ENCODE results near the gene RAB3C.

RAB3C gene

GRCh38 chr5:58628626-58629025, 45.8 kb downstream of the RAB3C start:
- H3K27ac Mint-ChIP-seq = no peak overlapping the region
- DNase-seq (no peak), ATAC-seq (replicated peaks) (no peak)
- H3K36me3 Mint-ChIP-seq = no peaks in the 10 kb centered on the region
- no peaks in the 10 kb centered on the region for H3K9me3 Mint-ChIP-seq
- H3K4me3 Mint-ChIP-seq = no peak overlapping the region
- peaks cover 1 to 3% of the 10 kb centered on the region in 2 donors for H3K4me1 Mint-ChIP-seq
- H3K27me3 Mint-ChIP-seq = no peaks in the 10 kb centered on the region

GRCh38 chr5:58629271-58630159, 46.6 kb downstream of the RAB3C start:
- Mint-ChIP-seq H3K4me3 (no peak overlapping the region), H3K4me1 (peaks cover 0 to 2% of the 10 kb centered on the region in 2 donors), H3K27ac (no peak overlapping the region), H3K27me3 (no peaks in the 10 kb centered on the region), H3K36me3 (no peaks in the 10 kb centered on the region), H3K9me3 (no peaks in the 10 kb centered on the region)
- no peak for ATAC-seq (replicated peaks)
- DNase-seq = no peak

- H3K36me3 Mint-ChIP-seq = no peaks in the 10 kb centered on the region
- H3K4me3 Mint-ChIP-seq = no peak overlapping the region
- H3K9me3 Mint-ChIP-seq = no peaks in the 10 kb centered on the region
- ATAC-seq (replicated peaks) (no peak), DNase-seq (no peak)
- no peak overlapping the region for H3K27ac Mint-ChIP-seq
- H3K4me1 Mint-ChIP-seq = peaks cover 0 to 8% of the 10 kb centered on the region in 2 donors
- H3K27me3 Mint-ChIP-seq = no peaks in the 10 kb centered on the region
Measured at GRCh38 chr5:58631895-58632294, 49.0 kb downstream of the RAB3C start.

GRCh38 chr5:58635416-58635815, 52.5 kb downstream of the RAB3C start:
- H3K27ac Mint-ChIP-seq = no peak overlapping the region
- no peaks in the 10 kb centered on the region for H3K27me3 Mint-ChIP-seq
- no peaks in the 10 kb centered on the region for H3K9me3 Mint-ChIP-seq
- H3K4me1 Mint-ChIP-seq = peaks cover 0 to 8% of the 10 kb centered on the region in 2 donors
- ATAC-seq (replicated peaks) = no peak
- H3K4me3 Mint-ChIP-seq = no peak overlapping the region
- DNase-seq = no peak
- no peaks in the 10 kb centered on the region for H3K36me3 Mint-ChIP-seq

- Mint-ChIP-seq H3K27ac (no peak overlapping the region), H3K4me3 (no peak overlapping the region), H3K9me3 (no peaks in the 10 kb centered on the region), H3K36me3 (no peaks in the 10 kb centered on the region), H3K27me3 (no peaks in the 10 kb centered on the region), H3K4me1 (peaks cover 0 to 4% of the 10 kb centered on the region in 2 donors)
- DNase-seq = no peak
- no peak for ATAC-seq (replicated peaks)
Measured at GRCh38 chr5:58640011-58640410, 57.1 kb downstream of the RAB3C start.

- no peak for ATAC-seq (replicated peaks)
- no peak overlapping the region for H3K27ac Mint-ChIP-seq
- H3K36me3 Mint-ChIP-seq = no peaks in the 10 kb centered on the region
- H3K27me3 Mint-ChIP-seq = no peaks in the 10 kb centered on the region
- H3K9me3 Mint-ChIP-seq = no peaks in the 10 kb centered on the region
- H3K4me3 Mint-ChIP-seq = no peak overlapping the region
- no peak for DNase-seq
- H3K4me1 Mint-ChIP-seq = no peaks in the 10 kb centered on the region
Measured at GRCh38 chr5:58641533-58641932, 58.7 kb downstream of the RAB3C start.

- H3K9me3 Mint-ChIP-seq = no peaks in the 10 kb centered on the region
- no peak overlapping the region for H3K27ac Mint-ChIP-seq
- ATAC-seq (replicated peaks) = no peak
- peaks cover 7 to 9% of the 10 kb centered on the region in 2 donors for H3K4me1 Mint-ChIP-seq
- no peaks in the 10 kb centered on the region for H3K36me3 Mint-ChIP-seq
- no peaks in the 10 kb centered on the region for H3K27me3 Mint-ChIP-seq
- H3K4me3 Mint-ChIP-seq = no peak overlapping the region
- DNase-seq = no peak
Measured at GRCh38 chr5:58648846-58649245, 66.0 kb downstream of the RAB3C start.

GRCh38 chr5:58649716-58650115, 66.8 kb downstream of the RAB3C start:
- Mint-ChIP-seq H3K36me3 (no peaks in the 10 kb centered on the region), H3K27ac (no peak overlapping the region), H3K4me3 (no peak overlapping the region), H3K9me3 (no peaks in the 10 kb centered on the region), H3K4me1 (peaks cover 7 to 9% of the 10 kb centered on the region in 2 donors), H3K27me3 (no peaks in the 10 kb centered on the region)
- DNase-seq = no peak
- ATAC-seq (replicated peaks) = no peak

GRCh38 chr5:58653521-58653920, 70.6 kb downstream of the RAB3C start:
- ATAC-seq (replicated peaks) (no peak), DNase-seq (no peak)
- H3K4me3 Mint-ChIP-seq = no peak overlapping the region
- peaks cover 7 to 9% of the 10 kb centered on the region in 2 donors for H3K4me1 Mint-ChIP-seq
- H3K27ac Mint-ChIP-seq = no peak overlapping the region
- peaks cover 0 to 1% of the 10 kb centered on the region in 2 donors for H3K9me3 Mint-ChIP-seq
- H3K36me3 Mint-ChIP-seq = no peaks in the 10 kb centered on the region
- H3K27me3 Mint-ChIP-seq = no peaks in the 10 kb centered on the region

GRCh38 chr5:58666141-58666540, 83.3 kb downstream of the RAB3C start:
- DNase-seq (no peak), ATAC-seq (replicated peaks) (no peak)
- Mint-ChIP-seq H3K27me3 (no peaks in the 10 kb centered on the region), H3K4me1 (no peaks in the 10 kb centered on the region), H3K27ac (no peak overlapping the region), H3K36me3 (no peaks in the 10 kb centered on the region), H3K4me3 (no peak overlapping the region), H3K9me3 (no peaks in the 10 kb centered on the region)

GRCh38 chr5:58666598-58667581, 84.0 kb downstream of the RAB3C start:
- Mint-ChIP-seq H3K4me1 (no peaks in the 10 kb centered on the region), H3K27ac (no peak overlapping the region), H3K27me3 (no peaks in the 10 kb centered on the region), H3K9me3 (no peaks in the 10 kb centered on the region), H3K36me3 (no peaks in the 10 kb centered on the region), H3K4me3 (no peak overlapping the region)
- ATAC-seq (replicated peaks) = no peak
- no peak for DNase-seq

- Mint-ChIP-seq H3K4me1 (peaks cover 0 to 6% of the 10 kb centered on the region in 2 donors), H3K27me3 (no peaks in the 10 kb centered on the region), H3K36me3 (no peaks in the 10 kb centered on the region), H3K27ac (no peak overlapping the region), H3K4me3 (no peak overlapping the region), H3K9me3 (no peaks in the 10 kb centered on the region)
- no peak for DNase-seq
- ATAC-seq (replicated peaks) = no peak
Measured at GRCh38 chr5:58670582-58670981, 87.7 kb downstream of the RAB3C start.

GRCh38 chr5:58671155-58671554, 88.3 kb downstream of the RAB3C start:
- no peaks in the 10 kb centered on the region for H3K27me3 Mint-ChIP-seq
- no peak overlapping the region for H3K4me3 Mint-ChIP-seq
- ATAC-seq (replicated peaks) (no peak), DNase-seq (no peak)
- H3K36me3 Mint-ChIP-seq = no peaks in the 10 kb centered on the region
- peaks cover 5 to 12% of the 10 kb centered on the region in 2 donors for H3K4me1 Mint-ChIP-seq
- H3K9me3 Mint-ChIP-seq = no peaks in the 10 kb centered on the region
- H3K27ac Mint-ChIP-seq = no peak overlapping the region

- Mint-ChIP-seq H3K27me3 (no peaks in the 10 kb centered on the region), H3K36me3 (no peaks in the 10 kb centered on the region), H3K27ac (no peak overlapping the region), H3K4me3 (no peak overlapping the region), H3K9me3 (no peaks in the 10 kb centered on the region), H3K4me1 (peaks cover 5 to 12% of the 10 kb centered on the region in 2 donors)
- no peak for DNase-seq
- ATAC-seq (replicated peaks) = no peak
Measured at GRCh38 chr5:58672521-58672920, 89.6 kb downstream of the RAB3C start.

Measured in stimulated activated naive B cell treated with anti-CD40 and anti-IgM and Interleukin-4, amounts not matched to agents 10 μg/mL and 1 μg/mL and 100 μg/mL, for 72 hours (primary cell).